GM04503 (cell line): Measurements from ENCODE around the gene RBM19.

Experiments used
- DNase-seq: peaks from one replicate; pipeline ENCODE4 v3.0.0-alpha.2; 2012; ENCODE audit warnings: low read depth

RBM19 gene

DNA sequence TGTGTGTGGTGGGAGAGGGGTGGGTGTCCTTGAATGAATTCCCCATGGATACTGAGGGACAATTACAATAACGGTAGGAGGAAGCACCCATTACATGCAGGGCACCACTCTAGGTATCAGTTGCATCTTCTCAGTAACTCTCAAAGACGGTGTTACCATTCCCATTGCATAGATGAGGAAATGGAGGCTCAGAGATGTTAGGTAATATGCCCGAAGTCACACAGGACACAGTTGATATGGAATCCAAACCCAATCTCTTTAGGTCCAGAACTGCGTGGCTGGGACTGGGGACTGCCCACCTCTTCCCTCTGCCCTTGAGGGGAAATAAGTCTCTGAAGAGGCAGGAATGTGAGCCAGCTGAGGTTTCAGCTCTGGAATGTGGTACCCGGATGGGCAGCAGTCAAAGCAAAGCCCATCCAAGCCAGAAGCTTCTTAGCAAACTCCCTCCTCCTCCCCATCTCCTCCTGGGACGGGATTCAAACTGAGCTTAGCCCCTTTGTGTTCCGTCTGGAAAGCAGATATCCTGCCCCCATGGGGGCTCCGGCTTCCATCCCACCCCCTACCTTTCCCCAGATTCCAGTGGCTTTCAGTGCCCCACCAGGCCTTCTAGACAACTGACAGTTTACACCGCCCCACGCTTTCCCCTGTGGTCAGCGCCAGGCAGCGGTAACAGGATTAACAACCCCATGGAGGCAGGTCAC is 187.5 kb downstream of the RBM19 start:
- no peak for DNase-seq

DNA sequence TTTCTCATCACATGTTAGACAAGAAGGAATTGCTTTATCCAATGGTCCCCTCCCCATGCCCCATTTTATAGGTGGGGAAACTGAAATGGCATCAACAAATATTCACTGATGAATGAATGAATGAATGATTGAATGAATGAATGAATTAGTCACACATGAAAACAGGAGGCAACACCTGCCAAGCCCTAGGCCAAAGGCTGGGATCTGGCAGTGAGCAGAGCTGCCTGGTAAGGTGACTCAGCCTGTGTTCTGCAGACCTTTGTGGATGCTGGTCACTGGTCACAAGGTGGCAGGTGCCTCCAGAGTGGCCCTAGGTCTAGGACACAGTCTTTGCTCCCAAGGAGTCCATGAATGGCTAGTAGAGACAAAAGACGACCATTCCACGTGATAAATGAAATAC is 188.4 kb downstream of the RBM19 start:
- DNase-seq = no peak

DNA sequence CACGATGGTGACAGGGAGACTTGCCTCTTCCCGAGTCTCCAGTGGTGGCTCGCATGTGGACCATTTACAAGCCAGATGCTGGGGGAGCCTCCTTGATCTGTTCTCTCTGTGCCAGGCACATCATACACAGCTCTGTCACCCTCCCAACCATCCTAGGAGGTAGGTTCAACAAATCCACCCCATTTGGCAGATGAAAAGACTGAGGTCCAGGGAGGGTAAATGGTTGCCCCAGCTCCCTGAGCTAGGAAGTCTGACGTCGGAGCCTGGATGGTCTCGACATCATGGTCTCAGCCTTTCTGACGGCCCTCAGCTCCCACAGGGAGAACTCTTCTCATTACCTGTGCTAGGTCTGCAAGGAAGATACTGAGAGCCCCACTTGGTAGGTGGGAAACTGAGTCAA is 189.6 kb downstream of the RBM19 start:
- DNase-seq = no peak

DNA sequence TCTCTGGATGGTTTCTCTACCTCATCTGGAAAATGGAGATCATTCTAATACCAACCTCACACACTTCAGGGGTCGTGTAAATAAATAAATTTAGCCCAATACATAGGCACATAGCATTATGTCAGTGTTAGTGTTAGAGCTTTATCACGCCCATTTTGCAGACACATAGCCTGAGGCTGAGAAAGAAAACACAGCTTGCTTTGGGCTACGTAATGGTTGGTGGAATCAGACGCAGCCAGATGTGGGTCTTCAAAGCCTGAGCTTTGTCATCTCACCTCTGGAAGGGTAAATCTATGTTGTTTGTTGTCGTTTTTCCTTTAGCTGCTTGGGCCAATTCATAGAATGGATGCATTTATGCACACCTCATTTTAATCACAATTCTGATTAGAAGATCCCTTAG is 191.6 kb downstream of the RBM19 start:
- DNase-seq = no peak

DNA sequence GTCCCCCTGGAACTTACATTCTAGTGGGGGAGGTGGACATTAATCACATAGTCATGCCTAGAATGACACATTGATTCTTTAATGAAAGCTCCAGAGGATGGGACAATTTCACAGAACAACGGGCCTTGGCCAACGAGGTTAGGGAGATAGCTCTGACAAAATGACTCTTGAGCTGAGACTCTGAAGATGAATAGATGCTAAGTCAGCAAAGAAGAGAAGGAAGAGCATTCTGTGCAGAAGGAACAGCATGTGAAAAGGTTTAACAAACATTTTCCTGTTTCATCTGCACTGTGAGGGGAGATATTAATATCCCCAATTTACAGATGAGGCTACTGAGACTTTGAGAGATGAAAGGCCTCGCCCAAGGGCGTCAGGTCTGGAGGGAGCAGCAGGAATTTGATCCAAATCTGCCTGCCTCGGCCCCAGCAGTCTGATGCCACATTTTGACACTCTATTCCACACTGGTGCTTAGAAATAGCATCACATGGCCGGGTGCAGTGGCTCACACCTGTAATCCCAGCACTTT is 193.6 kb downstream of the RBM19 start:
- DNase-seq = no peak

DNA sequence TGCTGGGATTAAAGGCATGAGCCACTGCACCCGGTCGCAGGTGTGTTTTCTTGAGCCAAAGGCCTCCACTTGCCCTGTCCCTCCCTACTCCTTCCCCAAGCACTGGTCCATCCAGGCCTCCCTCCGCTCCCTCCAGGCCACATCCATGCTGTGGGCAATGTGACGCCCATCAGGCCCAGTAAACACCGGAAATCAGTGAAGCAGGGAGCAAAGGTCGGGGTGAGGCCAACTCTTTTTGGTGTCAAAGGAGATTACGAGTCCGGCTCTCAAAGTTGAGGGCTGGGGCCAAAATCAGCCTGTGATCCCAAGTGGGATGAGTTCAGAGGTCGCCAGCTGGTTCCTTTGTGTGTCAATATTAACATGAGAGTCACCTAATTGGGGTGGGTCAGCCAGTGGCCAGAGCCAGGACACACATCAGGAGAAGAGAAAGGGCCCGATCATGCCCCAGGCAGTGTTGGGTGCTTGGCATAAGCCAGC is 195.7 kb downstream of the RBM19 start:
- no peak for DNase-seq

DNA sequence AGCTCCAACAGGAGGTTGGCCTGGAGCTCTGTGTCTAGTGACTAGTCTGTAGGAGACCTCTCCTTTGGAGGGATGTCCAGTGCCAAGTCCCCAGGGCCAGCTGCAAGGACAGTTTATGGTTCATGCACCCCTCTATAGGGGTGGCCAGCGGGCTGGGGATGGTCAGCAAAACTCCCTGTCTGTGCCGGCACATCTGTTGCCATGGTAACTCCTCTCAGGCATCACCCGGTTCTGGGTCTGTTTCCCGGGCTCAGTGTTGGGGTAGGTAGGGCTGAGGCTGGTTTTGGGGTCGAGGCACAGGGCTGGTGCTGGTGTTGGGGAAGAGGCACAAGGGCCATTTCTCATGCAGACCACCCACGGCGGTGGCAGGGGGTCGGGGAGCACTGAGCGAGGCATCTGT is 196.8 kb downstream of the RBM19 start:
- DNase-seq = no peak

DNA sequence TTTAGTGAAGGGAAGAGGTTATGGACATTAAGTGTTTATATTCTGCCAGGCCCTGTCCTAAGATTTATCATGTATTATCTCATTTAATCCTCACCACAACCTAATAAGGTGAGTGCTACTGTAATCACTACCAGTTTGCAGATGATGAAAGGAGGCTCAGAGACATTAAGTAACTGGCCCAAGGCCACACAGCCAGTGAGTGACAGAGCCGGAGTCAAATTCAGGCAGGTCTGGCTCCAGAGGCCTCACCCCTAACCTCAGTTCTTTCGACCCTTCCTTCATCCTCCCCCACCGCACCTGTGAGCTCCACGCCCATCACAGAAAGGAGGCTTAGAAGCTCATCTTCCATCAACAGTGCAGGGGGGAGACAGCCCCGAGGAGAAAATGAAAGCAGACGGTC is 197.3 kb downstream of the RBM19 start:
- no peak for DNase-seq

DNA sequence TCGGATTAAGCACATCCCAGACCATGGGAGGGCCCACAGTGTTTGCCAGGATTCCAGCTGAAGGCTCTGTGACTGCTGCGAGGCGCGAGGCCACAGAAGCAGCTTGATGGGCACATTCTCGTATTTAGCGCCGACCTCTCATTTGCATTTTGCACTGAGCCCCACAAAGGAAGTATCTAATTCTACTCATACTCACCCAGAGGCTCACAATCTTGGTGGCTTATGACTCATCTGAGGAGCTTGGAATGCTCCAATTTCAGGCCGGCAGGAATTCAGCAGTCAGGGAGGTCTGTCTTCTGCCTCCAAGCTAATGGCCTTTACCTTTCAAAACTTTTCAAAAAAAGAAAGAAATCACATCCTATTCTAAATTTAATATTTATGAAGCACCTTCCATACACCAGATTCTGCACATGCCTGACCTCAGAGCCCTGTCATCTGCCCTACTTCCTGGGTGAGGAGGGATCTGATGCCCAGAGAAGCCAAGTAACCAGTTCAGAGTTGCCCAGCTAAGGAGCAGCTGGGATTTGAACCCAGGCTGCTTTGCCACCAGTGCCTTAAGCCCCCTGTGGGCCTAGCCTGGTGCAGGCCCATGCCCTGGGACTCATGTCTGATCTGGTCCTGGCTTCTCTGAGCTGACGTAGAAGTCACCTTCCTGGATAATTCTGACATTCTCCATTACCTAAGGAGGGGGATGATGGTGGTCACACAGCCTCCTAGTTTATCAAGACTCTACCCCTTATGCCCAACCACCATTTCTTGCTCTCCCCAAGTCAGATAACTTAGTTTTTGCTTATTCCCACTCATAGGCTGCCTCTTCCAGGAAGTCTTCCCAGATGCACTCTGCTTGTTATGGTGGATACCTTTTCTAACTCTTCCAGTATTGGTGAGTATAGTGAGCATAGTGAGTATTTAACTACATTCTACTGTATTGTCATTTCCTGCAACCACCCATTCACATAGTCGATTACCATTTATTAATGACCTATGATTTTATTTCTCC is 198.9 kb downstream of the RBM19 start:
- peak; percentile 58 for DNase-seq
